SK-N-SH treated with all-trans-retinoic acid at 6 μM for 48 hours (cell line): Measurements from ENCODE around the gene MBTPS2.
A peak's percentile ranks its signal among the peaks of the same experiment; 100 is the strongest.

Source experiments
- ATAC-seq: fragments of 200-7000 bp; cut with Tn5 transposase; 3 replicates; pipeline ENCODE4 v1.9.1; 2020; ENCODE audit warnings: mild to moderate bottlenecking, moderate library complexity
- ARNTL ChIP-seq: fragments of 450-650 bp; formaldehyde crosslinking; IDR thresholded peaks from 2 replicates; pipeline ENCODE4 v1.5.0; 2020; ENCODE audit warnings: low read depth, mild to moderate bottlenecking, moderate library complexity, borderline replicate concordance
- BACH2 ChIP-seq: fragments of 250-450 bp; sonication (Bioruptor Pico); IDR thresholded peaks from 2 replicates; pipeline ENCODE4 v1.9.0; 2021; ENCODE audit warnings: mild to moderate bottlenecking, borderline replicate concordance
- CSDC2 ChIP-seq: fragments of 250-450 bp; sonication (Bioruptor Pico); IDR thresholded peaks from 2 replicates; pipeline ENCODE4 v1.5.0; 2020; ENCODE audit warnings: mild to moderate bottlenecking, moderate library complexity
- CSRNP3 ChIP-seq: fragments of 250-450 bp; sonication (Bioruptor Pico); IDR thresholded peaks from 2 replicates; pipeline ENCODE4 v1.5.1; 2021; ENCODE audit warnings: mild to moderate bottlenecking, moderate library complexity
- ESRRG ChIP-seq: fragments of 250-450 bp; sonication (Bioruptor Pico); IDR thresholded peaks from 2 replicates; pipeline ENCODE4 v1.6.1; 2021; ENCODE audit warnings: mild to moderate bottlenecking
- ISL1 ChIP-seq: fragments of 250-450 bp; sonication (Bioruptor Pico); IDR thresholded peaks from 2 replicates; pipeline ENCODE4 v2.1.2; 2022; ENCODE audit warnings: mild to moderate bottlenecking, moderate library complexity
- OSR1 ChIP-seq: fragments of 250-450 bp; sonication (Bioruptor Pico); IDR thresholded peaks from 2 replicates; pipeline ENCODE4 v1.8.0; 2022; ENCODE audit warnings: moderate library complexity, mild to moderate bottlenecking, inconsistent platforms
- PPARA ChIP-seq: fragments of 250-450 bp; sonication (Bioruptor Pico); IDR thresholded peaks from 2 replicates; pipeline ENCODE4 v1.5.0; 2020; ENCODE audit warnings: mild to moderate bottlenecking, borderline replicate concordance
- SNAI2 ChIP-seq: fragments of 250-450 bp; sonication (Bioruptor Pico); IDR thresholded peaks from 2 replicates; pipeline ENCODE4 v1.5.0; 2020; ENCODE audit warnings: mild to moderate bottlenecking, moderate library complexity
- TCF4 ChIP-seq: fragments of 250-450 bp; sonication (Bioruptor Pico); IDR thresholded peaks from 2 replicates; pipeline ENCODE4 v1.8.0; 2021; ENCODE audit warnings: mild to moderate bottlenecking, moderate library complexity, borderline replicate concordance
- TOX ChIP-seq: fragments of 250-450 bp; sonication (Bioruptor Pico); IDR thresholded peaks from 2 replicates; pipeline ENCODE4 v1.8.0; 2021; ENCODE audit warnings: mild to moderate bottlenecking, moderate library complexity, borderline replicate concordance
- ZFP3 ChIP-seq: fragments of 250-450 bp; sonication (Bioruptor Pico); IDR thresholded peaks from 2 replicates; pipeline ENCODE4 v1.5.0; 2020; ENCODE audit warnings: mild to moderate bottlenecking, moderate library complexity
- ZFP30 ChIP-seq: fragments of 450-650 bp; formaldehyde crosslinking; IDR thresholded peaks from 2 replicates; pipeline ENCODE4 v1.5.0; 2022; ENCODE audit warnings: mild to moderate bottlenecking, moderate library complexity
- ZNF70 ChIP-seq: fragments of 450-650 bp; formaldehyde crosslinking; IDR thresholded peaks from 2 replicates; pipeline ENCODE4 v1.5.0; 2020; ENCODE audit warnings: mild to moderate bottlenecking, moderate library complexity
- TF ChIP-seq, protein P1 (sequence below): fragments of 250-450 bp; sonication (Bioruptor Pico); IDR thresholded peaks from 2 replicates; pipeline ENCODE4 v1.5.0; 2020; ENCODE audit warnings: mild to moderate bottlenecking, moderate library complexity
- TF ChIP-seq, protein P2 (sequence below): fragments of 250-450 bp; sonication (Bioruptor Pico); IDR thresholded peaks from 2 replicates; pipeline ENCODE4 v1.8.0; 2020; ENCODE audit warnings: mild to moderate bottlenecking, moderate library complexity, borderline replicate concordance
- TF ChIP-seq, protein P3 (sequence below): fragments of 250-450 bp; sonication (Bioruptor Pico); IDR thresholded peaks from 2 replicates; pipeline ENCODE4 v1.5.1; 2020; ENCODE audit warnings: low read depth, mild to moderate bottlenecking, moderate library complexity

The MBTPS2 gene

DNA sequence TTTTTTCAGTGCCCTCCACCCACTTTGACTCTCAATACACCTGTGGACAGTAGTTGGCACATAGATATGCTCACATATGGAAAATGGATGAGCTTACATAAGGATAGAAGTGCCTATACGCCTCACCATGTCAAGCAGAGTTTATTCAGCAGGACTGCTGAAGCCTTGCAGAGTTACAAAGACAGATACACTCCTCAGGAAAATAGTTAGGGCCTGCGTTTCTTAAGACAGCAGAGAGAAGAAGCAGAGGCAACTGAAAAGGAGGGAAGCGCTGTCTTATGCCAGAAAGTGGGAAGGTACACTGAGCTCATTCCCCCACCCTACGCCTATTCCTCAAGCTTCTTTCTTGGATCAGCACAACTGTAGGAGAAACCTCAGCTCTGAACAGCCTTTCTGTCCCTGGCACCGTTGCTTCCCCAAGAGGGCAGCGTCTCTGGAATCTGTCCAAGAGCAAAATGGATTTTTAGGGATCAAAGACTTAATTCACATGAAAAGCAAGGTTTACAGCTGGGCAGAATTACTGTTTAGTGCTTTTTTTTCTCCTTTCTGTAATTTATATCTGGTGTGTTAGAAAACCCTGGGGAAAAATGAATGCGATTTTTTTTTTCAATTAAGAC is 37.3 kb upstream of the MBTPS2 start (continued):
- no peak for TF ChIP-seq CSRNP3
- no peak for TF ChIP-seq OSR1 (CRISPR knock-in tag)
- no peak for TF ChIP-seq ISL1 (CRISPR knock-in tag)
- TF ChIP-seq CSDC2 = no peak
- no peak for TF ChIP-seq ZFP3
- no peak for TF ChIP-seq TOX (CRISPR knock-in tag)
- TF ChIP-seq, protein P1, sequence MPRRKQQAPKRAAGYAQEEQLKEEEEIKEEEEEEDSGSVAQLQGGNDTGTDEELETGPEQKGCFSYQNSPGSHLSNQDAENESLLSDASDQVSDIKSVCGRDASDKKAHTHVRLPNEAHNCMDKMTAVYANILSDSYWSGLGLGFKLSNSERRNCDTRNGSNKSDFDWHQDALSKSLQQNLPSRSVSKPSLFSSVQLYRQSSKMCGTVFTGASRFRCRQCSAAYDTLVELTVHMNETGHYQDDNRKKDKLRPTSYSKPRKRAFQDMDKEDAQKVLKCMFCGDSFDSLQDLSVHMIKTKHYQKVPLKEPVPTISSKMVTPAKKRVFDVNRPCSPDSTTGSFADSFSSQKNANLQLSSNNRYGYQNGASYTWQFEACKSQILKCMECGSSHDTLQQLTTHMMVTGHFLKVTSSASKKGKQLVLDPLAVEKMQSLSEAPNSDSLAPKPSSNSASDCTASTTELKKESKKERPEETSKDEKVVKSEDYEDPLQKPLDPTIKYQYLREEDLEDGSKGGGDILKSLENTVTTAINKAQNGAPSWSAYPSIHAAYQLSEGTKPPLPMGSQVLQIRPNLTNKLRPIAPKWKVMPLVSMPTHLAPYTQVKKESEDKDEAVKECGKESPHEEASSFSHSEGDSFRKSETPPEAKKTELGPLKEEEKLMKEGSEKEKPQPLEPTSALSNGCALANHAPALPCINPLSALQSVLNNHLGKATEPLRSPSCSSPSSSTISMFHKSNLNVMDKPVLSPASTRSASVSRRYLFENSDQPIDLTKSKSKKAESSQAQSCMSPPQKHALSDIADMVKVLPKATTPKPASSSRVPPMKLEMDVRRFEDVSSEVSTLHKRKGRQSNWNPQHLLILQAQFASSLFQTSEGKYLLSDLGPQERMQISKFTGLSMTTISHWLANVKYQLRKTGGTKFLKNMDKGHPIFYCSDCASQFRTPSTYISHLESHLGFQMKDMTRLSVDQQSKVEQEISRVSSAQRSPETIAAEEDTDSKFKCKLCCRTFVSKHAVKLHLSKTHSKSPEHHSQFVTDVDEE (CRISPR knock-in tag) = no peak
- TF ChIP-seq BACH2 (CRISPR knock-in tag) = no peak

GRCh38 chrX:21802839-21803238 is 36.6 kb upstream of the MBTPS2 start:
- ATAC-seq = no peak
- TF ChIP-seq, protein P2, sequence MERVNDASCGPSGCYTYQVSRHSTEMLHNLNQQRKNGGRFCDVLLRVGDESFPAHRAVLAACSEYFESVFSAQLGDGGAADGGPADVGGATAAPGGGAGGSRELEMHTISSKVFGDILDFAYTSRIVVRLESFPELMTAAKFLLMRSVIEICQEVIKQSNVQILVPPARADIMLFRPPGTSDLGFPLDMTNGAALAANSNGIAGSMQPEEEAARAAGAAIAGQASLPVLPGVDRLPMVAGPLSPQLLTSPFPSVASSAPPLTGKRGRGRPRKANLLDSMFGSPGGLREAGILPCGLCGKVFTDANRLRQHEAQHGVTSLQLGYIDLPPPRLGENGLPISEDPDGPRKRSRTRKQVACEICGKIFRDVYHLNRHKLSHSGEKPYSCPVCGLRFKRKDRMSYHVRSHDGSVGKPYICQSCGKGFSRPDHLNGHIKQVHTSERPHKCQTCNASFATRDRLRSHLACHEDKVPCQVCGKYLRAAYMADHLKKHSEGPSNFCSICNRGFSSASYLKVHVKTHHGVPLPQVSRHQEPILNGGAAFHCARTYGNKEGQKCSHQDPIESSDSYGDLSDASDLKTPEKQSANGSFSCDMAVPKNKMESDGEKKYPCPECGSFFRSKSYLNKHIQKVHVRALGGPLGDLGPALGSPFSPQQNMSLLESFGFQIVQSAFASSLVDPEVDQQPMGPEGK (CRISPR knock-in tag) = no peak
- TF ChIP-seq CSDC2 (no peak), OSR1 (CRISPR knock-in tag) (no peak)

DNA sequence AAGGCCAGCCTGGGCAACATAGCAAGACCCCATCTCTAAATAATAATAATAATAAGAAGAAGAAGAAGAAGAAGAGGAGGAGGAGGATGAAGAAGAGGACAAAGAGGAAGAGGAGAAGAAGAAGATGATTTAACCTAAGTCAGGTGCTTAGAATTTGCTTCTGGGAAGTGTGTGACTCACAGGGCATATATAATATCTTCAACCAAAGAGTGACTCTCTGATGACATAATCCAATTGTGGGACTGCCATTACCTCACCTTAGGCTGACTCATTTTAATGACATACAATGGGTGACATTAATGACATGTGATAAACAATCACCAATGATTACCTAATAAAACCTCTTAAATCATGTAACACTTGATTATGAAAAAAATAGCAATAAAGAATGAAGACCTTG is 32.7 kb upstream of the MBTPS2 start:
- TF ChIP-seq TCF4 (CRISPR knock-in tag) = no peak
- TF ChIP-seq, protein P3, sequence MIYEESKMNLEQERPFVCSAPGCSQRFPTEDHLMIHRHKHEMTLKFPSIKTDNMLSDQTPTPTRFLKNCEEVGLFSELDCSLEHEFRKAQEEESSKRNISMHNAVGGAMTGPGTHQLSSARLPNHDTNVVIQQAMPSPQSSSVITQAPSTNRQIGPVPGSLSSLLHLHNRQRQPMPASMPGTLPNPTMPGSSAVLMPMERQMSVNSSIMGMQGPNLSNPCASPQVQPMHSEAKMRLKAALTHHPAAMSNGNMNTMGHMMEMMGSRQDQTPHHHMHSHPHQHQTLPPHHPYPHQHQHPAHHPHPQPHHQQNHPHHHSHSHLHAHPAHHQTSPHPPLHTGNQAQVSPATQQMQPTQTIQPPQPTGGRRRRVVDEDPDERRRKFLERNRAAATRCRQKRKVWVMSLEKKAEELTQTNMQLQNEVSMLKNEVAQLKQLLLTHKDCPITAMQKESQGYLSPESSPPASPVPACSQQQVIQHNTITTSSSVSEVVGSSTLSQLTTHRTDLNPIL = peak; percentile 61; the same call in 1 of the 2 replicates
- no peak for TF ChIP-seq PPARA
- no peak for ATAC-seq

DNA sequence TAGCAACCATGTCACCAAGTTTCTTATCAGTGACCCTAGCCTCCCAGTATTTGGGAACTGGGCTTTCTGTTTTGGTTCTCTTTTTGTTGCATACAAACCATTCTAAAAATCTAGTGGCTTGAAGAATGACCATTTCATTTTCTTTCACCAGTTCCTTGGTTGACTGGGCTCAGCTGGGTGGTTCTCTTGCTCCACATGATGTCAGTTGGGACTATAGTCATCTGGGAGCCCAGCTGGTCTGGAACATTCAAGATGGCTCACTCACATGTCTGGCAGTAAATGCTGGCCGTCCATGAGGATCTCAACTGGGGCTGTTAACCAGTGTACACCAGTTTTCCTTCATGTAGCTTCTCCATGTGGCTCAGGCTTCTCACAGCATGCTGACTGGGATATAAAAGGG is 27.6 kb upstream of the MBTPS2 start:
- no peak for ATAC-seq
- TF ChIP-seq, protein P1 (CRISPR knock-in tag) = no peak
- TF ChIP-seq ARNTL (CRISPR knock-in tag) = no peak
- TF ChIP-seq, protein P2 (CRISPR knock-in tag) = no peak
- TF ChIP-seq ZFP3 = no peak
- no peak for TF ChIP-seq BACH2 (CRISPR knock-in tag)
- TF ChIP-seq OSR1 (CRISPR knock-in tag) = no peak
- TF ChIP-seq SNAI2 (CRISPR knock-in tag) = no peak
- no peak for TF ChIP-seq ZNF70 (CRISPR knock-in tag)
- no peak for TF ChIP-seq ESRRG
- no peak for TF ChIP-seq ZFP30 (CRISPR knock-in tag)
